Measurements from ENCODE around the gene KIAA0232.
"Not testable (repeated sequence)": the region's sequence is repeated elsewhere in the genome, so short reads cannot be mapped to it uniquely, and the experiment has no call there.

Gene KIAA0232

GRCh38 chr4:6756345-6756744, 26.2 kb upstream of the KIAA0232 start:
- not testable (repeated sequence) for DNase-seq

GRCh38 chr4:6758728-6759127, 23.8 kb upstream of the KIAA0232 start:
- DNase-seq, result no peak

- DNase-seq, result no peak
These were observed 21.7 kb upstream of the KIAA0232 start for GRCh38 chr4:6760865-6761264.

GRCh38 chr4:6761649-6762615, 20.6 kb upstream of the KIAA0232 start:
- DNase-seq, result peak; percentile 66

GRCh38 chr4:6763330-6763851, 19.1 kb upstream of the KIAA0232 start:
- DNase-seq, result no peak

- no peak for DNase-seq
These were observed 17.4 kb upstream of the KIAA0232 start for GRCh38 chr4:6764976-6765620.

GRCh38 chr4:6765703-6766102, 16.8 kb upstream of the KIAA0232 start:
- no peak for DNase-seq

GRCh38 chr4:6767386-6767747, 15.2 kb upstream of the KIAA0232 start:
- no peak for DNase-seq

GRCh38 chr4:6767748-6768538, 14.6 kb upstream of the KIAA0232 start:
- no peak for DNase-seq

GRCh38 chr4:6768539-6768905, 14.0 kb upstream of the KIAA0232 start:
- DNase-seq, result no peak

GRCh38 chr4:6769233-6769988, 13.1 kb upstream of the KIAA0232 start:
- DNase-seq, result peak; percentile 29

- no peak for DNase-seq
These were observed 12.5 kb upstream of the KIAA0232 start for GRCh38 chr4:6769989-6770420.

- DNase-seq, result no peak
These were observed 11.8 kb upstream of the KIAA0232 start for GRCh38 chr4:6770581-6771228.

- no peak for DNase-seq
These were observed 11.3 kb upstream of the KIAA0232 start for GRCh38 chr4:6771229-6771671.

- DNase-seq, result no peak
These were observed 10.2 kb upstream of the KIAA0232 start for GRCh38 chr4:6772223-6772928.

GRCh38 chr4:6773106-6773505, 9.4 kb upstream of the KIAA0232 start:
- DNase-seq, result no peak

- no peak for DNase-seq
These were observed 8.6 kb upstream of the KIAA0232 start for GRCh38 chr4:6773616-6774540.

- DNase-seq, result no peak
These were observed 6.8 kb upstream of the KIAA0232 start for GRCh38 chr4:6775746-6776145.

GRCh38 chr4:6776920-6777635, 5.4 kb upstream of the KIAA0232 start:
- peak; percentile 18 for DNase-seq
